ENCODE results near the gene CBR4. TPM values are rescaled to one million over a fixed set of nuclear protein-coding genes. Genes with fewer than 3 reads are reported as not detected.

CBR4 gene
- total RNA-seq, 5 donors from 2014 or later (not counting 1 experiment from before 2014, with no cell fraction given) = 13.8 to 24.3 (median 18.0) TPM

DNA sequence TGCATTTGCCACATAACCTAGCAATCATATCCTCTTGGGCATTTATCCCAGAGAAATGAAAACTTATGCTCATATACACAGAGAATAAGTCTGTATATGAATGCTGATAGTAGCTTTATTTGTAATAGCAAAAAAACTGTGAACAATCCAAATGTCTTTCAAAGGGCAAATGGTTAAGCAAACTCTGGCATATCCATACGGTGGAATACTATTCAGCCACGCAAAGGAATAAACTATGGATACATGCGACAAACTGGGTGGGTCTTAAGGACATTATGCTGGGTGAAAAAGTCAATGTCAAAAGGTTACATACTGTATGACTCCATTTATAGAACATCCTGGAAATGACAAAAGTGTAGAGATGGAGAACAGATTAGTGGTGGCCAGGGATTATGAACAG is 17.6 kb upstream of the CBR4 start:
- Histone ChIP-seq H3K4me3 (ENCODE audit: control insufficient read depth in 1 of 2, extremely low read depth in 1 of 2, low read length in 1 of 2) (no peak overlapping the region), H3K9me3 (no peaks in the 10 kb centered on the region), H3K27ac (ENCODE audit: low read length) (no peak overlapping the region), H3K36me3 (ENCODE audit: control insufficient read depth in 2 of 2, extremely low read depth in 1 of 2, insufficient read depth in 1 of 2, low read length in 1 of 2) (no peaks in the 10 kb centered on the region), H3K4me1 (ENCODE audit: control insufficient read depth in 1 of 2, extremely low read depth in 1 of 2, insufficient read depth in 2 of 2, low read length in 2 of 2) (no peaks in the 10 kb centered on the region), H3K27me3 (replicated peaks in 1 of 2; ENCODE audit: control insufficient read depth in 2 of 2, extremely low read depth in 1 of 2, insufficient read depth in 2 of 2, low read length in 1 of 2) (peaks cover 0 to 4% of the 10 kb centered on the region in 2 experiments)
- no peaks in the 10 kb centered on the region for H3K4me1 Mint-ChIP-seq
- WGBS (ENCODE audit: insufficient coverage) = 100% methylated on average over 1 of the region's 3 CpGs
- DNase-seq (no peak), ATAC-seq (replicated peaks in 1 of 4) (no peak)
- CTCF ChIA-PET = no interaction called here
- peaks cover 18 to 28% of the 10 kb centered on the region in 2 donors for H3K27me3 Mint-ChIP-seq
- H3K4me3 Mint-ChIP-seq = no peak overlapping the region
- POLR2A ChIA-PET = no interaction called here
- no peaks in the 10 kb centered on the region for H3K36me3 Mint-ChIP-seq
- no peak overlapping the region for H3K27ac Mint-ChIP-seq
- H3K9me3 Mint-ChIP-seq = no peaks in the 10 kb centered on the region

DNA sequence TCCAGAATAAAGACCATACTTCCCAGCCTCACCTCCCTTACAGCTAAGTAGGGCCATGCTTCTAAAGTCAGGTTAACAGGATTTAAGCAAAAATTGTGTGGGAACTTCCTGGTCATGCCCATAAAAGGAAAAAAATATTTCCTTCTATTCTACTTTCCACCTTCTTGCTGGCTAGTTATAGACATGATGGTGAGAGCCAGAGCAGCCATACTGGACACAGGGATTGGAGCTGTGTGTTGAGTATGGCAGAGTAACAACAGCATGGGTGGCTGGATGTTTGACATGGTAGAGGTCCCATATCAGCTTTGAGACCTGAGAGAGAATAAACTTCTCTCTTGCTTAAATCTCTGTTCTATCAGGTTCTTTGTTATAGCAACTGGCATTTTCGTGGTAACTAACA is 15.1 kb upstream of the CBR4 start:
- Histone ChIP-seq H3K9me3 (no peaks in the 10 kb centered on the region), H3K36me3 (ENCODE audit: control insufficient read depth in 2 of 2, extremely low read depth in 1 of 2, insufficient read depth in 1 of 2, low read length in 1 of 2) (no peaks in the 10 kb centered on the region), H3K27ac (ENCODE audit: low read length) (no peak overlapping the region), H3K4me3 (ENCODE audit: control insufficient read depth in 1 of 2, extremely low read depth in 1 of 2, low read length in 1 of 2) (no peak overlapping the region), H3K27me3 (replicated peaks in 1 of 2; ENCODE audit: control insufficient read depth in 2 of 2, extremely low read depth in 1 of 2, insufficient read depth in 2 of 2, low read length in 1 of 2) (no peaks in the 10 kb centered on the region), H3K4me1 (ENCODE audit: control insufficient read depth in 1 of 2, extremely low read depth in 1 of 2, insufficient read depth in 2 of 2, low read length in 2 of 2) (no peaks in the 10 kb centered on the region)
- ChIA-PET CTCF (interaction anchor here (0.7 to 1.0 kb wide), 3 partner anchors 15 to 47 kb away, joined by 3 to 4 read pairs (median 3); partner anchors contain the start of gene CBR4 (in 1 of the 2)), POLR2A (interaction anchor here (0.5 to 0.7 kb wide), 2 partner anchors 15 to 545 kb away, joined by 3 read pairs; partner anchors contain the start of genes CBR4 (in 1 of the 2) and DDX60L (in 1 of the 2))
- Mint-ChIP-seq H3K36me3 (no peaks in the 10 kb centered on the region), H3K4me3 (no peak overlapping the region), H3K4me1 (no peaks in the 10 kb centered on the region), H3K27ac (no peak overlapping the region), H3K27me3 (peaks cover 14 to 29% of the 10 kb centered on the region in 2 donors), H3K9me3 (no peaks in the 10 kb centered on the region)
- no peak for DNase-seq
- no peak for ATAC-seq (replicated peaks in 1 of 4)
- WGBS (ENCODE audit: insufficient coverage) = no CpG with 5 or more reads among the region's 1 CpG

GRCh38 chr4:169024762-169025161 is 14.7 kb upstream of the CBR4 start:
- no peak overlapping the region for H3K4me3 ChIP-seq (ENCODE audit: control insufficient read depth in 1 of 2, extremely low read depth in 1 of 2, low read length in 1 of 2)
- ChIA-PET POLR2A (interaction anchor here in 1 of 2 donors (0.7 kb wide), 1 partner anchor 15 kb away, joined by 3 read pairs; the partner anchor contains the start of gene CBR4), CTCF (interaction anchor here in 1 of 2 donors (0.8 kb wide), 1 partner anchor 48 kb away, joined by 3 read pairs; no protein-coding TSS in a partner anchor)
- ATAC-seq (replicated peaks in 1 of 4) (peak in 1 of 4 experiments; percentile 20), DNase-seq (peak in 1 of 35 experiments; percentile 28)
- Mint-ChIP-seq H3K36me3 (no peaks in the 10 kb centered on the region), H3K4me1 (no peaks in the 10 kb centered on the region), H3K9me3 (no peaks in the 10 kb centered on the region), H3K4me3 (no peak overlapping the region), H3K27me3 (peaks cover 14 to 29% of the 10 kb centered on the region in 2 donors), H3K27ac (no peak overlapping the region)
- no peaks in the 10 kb centered on the region for H3K27me3 ChIP-seq (replicated peaks in 1 of 2; ENCODE audit: control insufficient read depth in 2 of 2, extremely low read depth in 1 of 2, insufficient read depth in 2 of 2, low read length in 1 of 2)
- H3K4me1 ChIP-seq (ENCODE audit: control insufficient read depth in 1 of 2, extremely low read depth in 1 of 2, insufficient read depth in 2 of 2, low read length in 2 of 2) = no peaks in the 10 kb centered on the region
- no peak overlapping the region for H3K27ac ChIP-seq (ENCODE audit: low read length)
- H3K36me3 ChIP-seq (ENCODE audit: control insufficient read depth in 2 of 2, extremely low read depth in 1 of 2, insufficient read depth in 1 of 2, low read length in 1 of 2) = no peaks in the 10 kb centered on the region
- no CpG with 5 or more reads among the region's 2 CpGs for WGBS (ENCODE audit: insufficient coverage)
- H3K9me3 ChIP-seq = no peaks in the 10 kb centered on the region

DNA sequence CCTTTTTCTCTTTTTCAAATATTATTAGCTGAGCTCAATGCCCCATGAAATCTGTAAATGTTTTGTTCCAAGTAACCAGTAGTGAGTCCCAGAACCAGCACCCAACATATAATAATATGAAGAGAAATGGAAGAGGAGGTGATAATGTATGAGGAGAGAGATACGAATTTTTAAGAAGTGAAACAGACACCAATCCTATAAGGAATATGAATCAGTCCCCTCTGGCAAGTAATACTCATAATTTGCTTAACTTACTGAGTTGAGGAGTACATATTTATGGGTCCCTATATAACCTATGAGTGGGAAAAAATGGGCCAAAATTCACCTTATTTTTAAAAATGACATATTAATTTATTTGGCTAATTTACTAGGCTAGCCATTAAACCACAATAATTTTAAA is 8.4 kb upstream of the CBR4 start:
- no peak overlapping the region for H3K27ac ChIP-seq (ENCODE audit: low read length)
- no peak overlapping the region for H3K4me3 ChIP-seq (ENCODE audit: control insufficient read depth in 1 of 2, extremely low read depth in 1 of 2, low read length in 1 of 2)
- no peaks in the 10 kb centered on the region for H3K36me3 Mint-ChIP-seq
- H3K4me1 Mint-ChIP-seq = peaks cover 6 to 15% (median 10%) of the 10 kb centered on the region in 3 donors
- H3K4me1 ChIP-seq (ENCODE audit: control insufficient read depth in 1 of 2, extremely low read depth in 1 of 2, insufficient read depth in 2 of 2, low read length in 2 of 2) = peaks cover 0 to 28% of the 10 kb centered on the region in 2 experiments
- H3K4me3 Mint-ChIP-seq = no peak overlapping the region
- no peaks in the 10 kb centered on the region for H3K36me3 ChIP-seq (ENCODE audit: control insufficient read depth in 2 of 2, extremely low read depth in 1 of 2, insufficient read depth in 1 of 2, low read length in 1 of 2)
- ChIA-PET POLR2A (no interaction called here), CTCF (interaction anchor here in 1 of 2 donors (1.1 kb wide), 1 partner anchor 8 kb away, joined by 3 read pairs; the partner anchor contains the start of gene CBR4)
- DNase-seq (no peak), ATAC-seq (replicated peaks in 1 of 4) (no peak)
- no CpG with 5 or more reads among the region's 1 CpG for WGBS (ENCODE audit: insufficient coverage)
- no peak overlapping the region for H3K27ac Mint-ChIP-seq
- H3K9me3 Mint-ChIP-seq = no peaks in the 10 kb centered on the region
- peaks cover 3 to 5% of the 10 kb centered on the region in 2 donors for H3K27me3 Mint-ChIP-seq
- no peaks in the 10 kb centered on the region for H3K9me3 ChIP-seq
- no peaks in the 10 kb centered on the region for H3K27me3 ChIP-seq (replicated peaks in 1 of 2; ENCODE audit: control insufficient read depth in 2 of 2, extremely low read depth in 1 of 2, insufficient read depth in 2 of 2, low read length in 1 of 2)

DNA sequence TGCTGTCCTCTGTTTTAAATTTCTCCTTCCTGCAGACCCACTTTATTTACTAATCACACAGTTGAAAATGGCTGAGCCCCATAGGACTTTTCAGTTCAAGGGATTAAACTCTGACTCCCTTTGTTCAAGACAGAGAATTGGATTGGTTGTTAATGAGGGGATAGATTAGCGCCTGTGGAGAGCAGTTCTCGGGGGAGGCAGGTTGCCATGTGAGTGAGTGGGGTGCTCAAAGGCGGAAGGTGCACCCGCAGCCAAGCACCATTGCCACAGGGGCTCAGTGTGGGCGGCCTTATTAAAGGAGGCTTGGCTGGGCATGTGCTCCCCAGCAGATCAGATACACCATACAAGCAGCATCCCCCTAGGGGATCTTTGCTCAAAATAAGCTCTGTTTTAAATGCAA is 7.9 kb upstream of the CBR4 start:
- Histone ChIP-seq H3K27ac (ENCODE audit: low read length) (no peak overlapping the region), H3K4me3 (ENCODE audit: control insufficient read depth in 1 of 2, extremely low read depth in 1 of 2, low read length in 1 of 2) (no peak overlapping the region), H3K36me3 (ENCODE audit: control insufficient read depth in 2 of 2, extremely low read depth in 1 of 2, insufficient read depth in 1 of 2, low read length in 1 of 2) (no peaks in the 10 kb centered on the region), H3K27me3 (replicated peaks in 1 of 2; ENCODE audit: control insufficient read depth in 2 of 2, extremely low read depth in 1 of 2, insufficient read depth in 2 of 2, low read length in 1 of 2) (no peaks in the 10 kb centered on the region), H3K4me1 (ENCODE audit: control insufficient read depth in 1 of 2, extremely low read depth in 1 of 2, insufficient read depth in 2 of 2, low read length in 2 of 2) (peaks cover 0 to 28% of the 10 kb centered on the region in 2 experiments), H3K9me3 (no peaks in the 10 kb centered on the region)
- ChIA-PET CTCF (no interaction called here), POLR2A (no interaction called here)
- H3K4me3 Mint-ChIP-seq = no peak overlapping the region
- no peak for ATAC-seq (replicated peaks in 1 of 4)
- peak overlapping the region in 1 of 2 donors; percentile 9 for H3K27ac Mint-ChIP-seq
- 100% methylated on average over 2 of the region's 5 CpGs for WGBS (ENCODE audit: insufficient coverage)
- H3K4me1 Mint-ChIP-seq = peaks cover 6 to 15% (median 10%) of the 10 kb centered on the region in 3 donors
- no peak for DNase-seq
- peaks cover 2 to 3% of the 10 kb centered on the region in 2 donors for H3K27me3 Mint-ChIP-seq
- no peaks in the 10 kb centered on the region for H3K9me3 Mint-ChIP-seq
- H3K36me3 Mint-ChIP-seq = no peaks in the 10 kb centered on the region

GRCh38 chr4:169015186-169015623 is 5.2 kb upstream of the CBR4 start:
- 75% methylated on average over 4 of the region's 5 CpGs for WGBS (ENCODE audit: insufficient coverage)
- CTCF ChIA-PET = interaction anchor here in 1 of 2 donors (0.6 kb wide), 1 partner anchor 14 kb away, joined by 4 read pairs; no protein-coding TSS in a partner anchor
- peak overlapping the region; percentile 85 to 89 for H3K27ac Mint-ChIP-seq

More at GRCh38 chr4:169015186-169015623, 5.2 kb upstream of the CBR4 start:
- Mint-ChIP-seq H3K9me3 (no peaks in the 10 kb centered on the region), H3K27me3 (peaks cover 0 to 3% of the 10 kb centered on the region in 2 donors), H3K4me1 (peaks cover 14 to 23% (median 16%) of the 10 kb centered on the region in 3 donors), H3K4me3 (no peak overlapping the region), H3K36me3 (no peaks in the 10 kb centered on the region)
- no peaks in the 10 kb centered on the region for H3K9me3 ChIP-seq
- no peak overlapping the region for H3K4me3 ChIP-seq (ENCODE audit: control insufficient read depth in 1 of 2, extremely low read depth in 1 of 2, low read length in 1 of 2)
- POLR2A ChIA-PET = no interaction called here
- H3K36me3 ChIP-seq (ENCODE audit: control insufficient read depth in 2 of 2, extremely low read depth in 1 of 2, insufficient read depth in 1 of 2, low read length in 1 of 2) = no peaks in the 10 kb centered on the region
- H3K4me1 ChIP-seq (ENCODE audit: control insufficient read depth in 1 of 2, extremely low read depth in 1 of 2, insufficient read depth in 2 of 2, low read length in 2 of 2) = peaks cover 0 to 28% of the 10 kb centered on the region in 2 experiments
- H3K27me3 ChIP-seq (replicated peaks in 1 of 2; ENCODE audit: control insufficient read depth in 2 of 2, extremely low read depth in 1 of 2, insufficient read depth in 2 of 2, low read length in 1 of 2) = no peaks in the 10 kb centered on the region
- H3K27ac ChIP-seq (ENCODE audit: low read length) = peak overlapping the region; percentile 75
- ATAC-seq (replicated peaks in 1 of 4) (no peak), DNase-seq (no peak)
